Mucosa of stomach (tissue), 1 donor: ENCODE measurements around the gene RAD1.

Experiments used
- H3K27me3 ChIP-seq: one replicate; pipeline ENCODE4 v1.7.0; 2013; ENCODE audit warnings: mild to moderate bottlenecking, low read length; ENCODE audit not compliant: control insufficient read depth, insufficient read depth
- H3K36me3 ChIP-seq: one replicate; pipeline ENCODE4 v1.7.0; 2013; ENCODE audit warnings: low read length; ENCODE audit not compliant: control insufficient read depth, insufficient read depth
- H3K4me1 ChIP-seq: one replicate; pipeline ENCODE4 v1.7.0; 2013; ENCODE audit warnings: mild to moderate bottlenecking, low read length; ENCODE audit not compliant: control insufficient read depth, insufficient read depth
- H3K4me3 ChIP-seq: one replicate; pipeline ENCODE4 v1.7.0; 2013; ENCODE audit warnings: low read length
- H3K9ac ChIP-seq: one replicate; pipeline ENCODE4 v1.7.0; 2013; ENCODE audit warnings: mild to moderate bottlenecking, low read length, moderate library complexity
- H3K9me3 ChIP-seq: one replicate; pipeline ENCODE4 v1.7.0; 2013; ENCODE audit warnings: mild to moderate bottlenecking, low read length, moderate library complexity; ENCODE audit not compliant: control insufficient read depth
- donor health status: Pancreatic carcinoma.

The RAD1 gene

DNA sequence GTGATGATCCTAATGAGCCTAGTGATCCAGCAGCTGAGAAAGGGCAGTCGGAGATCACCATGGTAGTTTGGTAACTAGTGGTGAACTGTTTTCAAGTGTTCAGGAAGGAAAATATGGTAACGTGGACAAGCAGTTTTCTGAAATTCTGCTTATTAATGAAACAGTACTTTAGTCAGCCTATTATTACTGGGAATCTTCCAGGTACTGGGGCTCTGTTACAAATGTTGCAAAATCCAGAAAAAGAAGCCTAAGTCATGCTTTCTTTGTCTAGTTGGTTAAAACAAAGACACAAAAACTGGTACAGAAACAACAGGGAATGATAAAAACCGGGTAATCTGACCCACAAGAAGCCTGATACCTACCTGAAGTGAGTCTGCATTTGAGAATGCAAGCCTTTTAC lies 58.1 kb downstream of the RAD1 start:
- Histone ChIP-seq H3K4me1 (no peaks in the 10 kb centered on the region), H3K27me3 (peaks cover 12% of the 10 kb centered on the region), H3K36me3 (no peaks in the 10 kb centered on the region), H3K4me3 (no peak overlapping the region), H3K9ac (no peak overlapping the region), H3K9me3 (no peaks in the 10 kb centered on the region)
